Gastrocnemius medialis (tissue), 4 donors: ENCODE measurements around the gene KRTAP3-1.

Source experiments
- CTCF ChIP-seq, 5 experiments: fragments of 450-650 bp in 3 of 5; fragments of 200-600 bp in 2 of 5; sonication (generic) in 2 of 5; IDR thresholded peaks in 4 of 5; conservative IDR thresholded peaks in 1 of 5; 1 replicate in 4 of 5; 2 replicates in 1 of 5; pipeline ENCODE4 v1.5.1; 2016 to 2019; ENCODE audit warnings: antibody characterized with exemption in 5 of 5, mild to moderate bottlenecking in 3 of 5, moderate library complexity in 3 of 5
- POLR2A ChIP-seq, 2 donors: fragments of 450-650 bp; IDR thresholded peaks; one replicate each; pipeline ENCODE4 v1.6.1; 2017; ENCODE audit warnings: antibody characterized with exemption in 2 of 2, mild to moderate bottlenecking in 2 of 2, moderate library complexity in 2 of 2

- TF ChIP-seq CTCF (IDR thresholded peaks at IDR 0.05 in 4 of 5, conservative IDR thresholded peaks at IDR 0.05 in 1 of 5) (no peak), POLR2A (IDR thresholded peaks at IDR 0.05) (no peak)
Observed at GRCh38 chr17:41010441-41010840, 1.5 kb upstream of the KRTAP3-1 start.
